Activated T-helper 9 cell treated with anti-CD3 and anti-CD28 coated beads, Interleukin-2, amount 50 U/mL, for 16 hours (primary cell): ENCODE results near the gene WFS1.

Experiments
- DNase-seq: peaks from one replicate; pipeline ENCODE4 v3.0.0-alpha.2; 2020; ENCODE audit warnings: low read depth

The WFS1 gene, protein sequence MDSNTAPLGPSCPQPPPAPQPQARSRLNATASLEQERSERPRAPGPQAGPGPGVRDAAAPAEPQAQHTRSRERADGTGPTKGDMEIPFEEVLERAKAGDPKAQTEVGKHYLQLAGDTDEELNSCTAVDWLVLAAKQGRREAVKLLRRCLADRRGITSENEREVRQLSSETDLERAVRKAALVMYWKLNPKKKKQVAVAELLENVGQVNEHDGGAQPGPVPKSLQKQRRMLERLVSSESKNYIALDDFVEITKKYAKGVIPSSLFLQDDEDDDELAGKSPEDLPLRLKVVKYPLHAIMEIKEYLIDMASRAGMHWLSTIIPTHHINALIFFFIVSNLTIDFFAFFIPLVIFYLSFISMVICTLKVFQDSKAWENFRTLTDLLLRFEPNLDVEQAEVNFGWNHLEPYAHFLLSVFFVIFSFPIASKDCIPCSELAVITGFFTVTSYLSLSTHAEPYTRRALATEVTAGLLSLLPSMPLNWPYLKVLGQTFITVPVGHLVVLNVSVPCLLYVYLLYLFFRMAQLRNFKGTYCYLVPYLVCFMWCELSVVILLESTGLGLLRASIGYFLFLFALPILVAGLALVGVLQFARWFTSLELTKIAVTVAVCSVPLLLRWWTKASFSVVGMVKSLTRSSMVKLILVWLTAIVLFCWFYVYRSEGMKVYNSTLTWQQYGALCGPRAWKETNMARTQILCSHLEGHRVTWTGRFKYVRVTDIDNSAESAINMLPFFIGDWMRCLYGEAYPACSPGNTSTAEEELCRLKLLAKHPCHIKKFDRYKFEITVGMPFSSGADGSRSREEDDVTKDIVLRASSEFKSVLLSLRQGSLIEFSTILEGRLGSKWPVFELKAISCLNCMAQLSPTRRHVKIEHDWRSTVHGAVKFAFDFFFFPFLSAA

DNA sequence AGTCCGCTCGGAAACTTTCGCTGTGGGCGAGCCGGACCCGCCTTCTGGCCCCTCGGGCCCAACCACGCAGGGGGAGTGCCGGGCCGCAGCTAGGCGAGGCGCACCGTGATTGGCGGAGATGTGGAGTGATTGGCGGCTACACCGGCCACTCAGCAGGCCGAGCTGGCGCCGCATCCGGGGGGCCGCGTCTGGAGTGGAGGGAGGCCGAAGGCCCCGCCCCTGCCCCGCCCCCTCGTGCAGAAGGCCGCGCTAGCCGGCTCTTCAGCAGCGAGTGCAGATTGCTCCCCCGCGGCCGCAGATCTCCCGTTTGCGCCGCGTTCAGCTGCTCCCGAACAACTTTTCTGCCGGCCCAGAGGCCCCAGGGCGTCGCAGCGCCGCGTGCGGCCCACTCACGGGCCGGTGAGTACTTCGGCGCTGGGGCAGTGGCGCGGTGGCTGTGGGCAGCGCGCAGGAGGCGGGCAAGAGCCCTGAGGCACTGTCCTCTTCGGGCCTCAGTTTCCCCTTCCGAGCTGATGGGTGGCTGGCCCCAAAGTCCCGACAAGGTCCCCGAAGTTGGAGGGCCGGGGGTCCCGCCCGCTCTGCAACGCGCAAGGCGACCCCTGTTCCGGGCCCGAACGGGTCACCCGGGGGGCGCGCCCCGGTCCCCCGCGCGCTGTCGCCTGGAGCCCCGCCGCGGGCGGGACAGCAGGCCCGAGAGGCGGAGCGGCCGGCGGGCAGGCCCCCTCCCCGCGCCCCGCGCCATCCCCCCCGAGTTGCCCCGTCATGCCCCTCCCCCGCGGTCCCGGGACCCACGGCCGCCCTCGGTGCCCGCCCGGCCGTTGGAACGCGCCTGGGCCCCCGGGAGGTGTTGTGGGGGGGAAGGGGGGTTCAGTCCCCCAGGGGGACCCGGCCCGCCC lies at the start of gene WFS1:
WFS1 (plus strand) TSS at position 235 of the 896 bp plus-strand sequence. CDS start 7,606 bp downstream, outside the sequence.
- DNase-seq, result peak; percentile 96

DNA sequence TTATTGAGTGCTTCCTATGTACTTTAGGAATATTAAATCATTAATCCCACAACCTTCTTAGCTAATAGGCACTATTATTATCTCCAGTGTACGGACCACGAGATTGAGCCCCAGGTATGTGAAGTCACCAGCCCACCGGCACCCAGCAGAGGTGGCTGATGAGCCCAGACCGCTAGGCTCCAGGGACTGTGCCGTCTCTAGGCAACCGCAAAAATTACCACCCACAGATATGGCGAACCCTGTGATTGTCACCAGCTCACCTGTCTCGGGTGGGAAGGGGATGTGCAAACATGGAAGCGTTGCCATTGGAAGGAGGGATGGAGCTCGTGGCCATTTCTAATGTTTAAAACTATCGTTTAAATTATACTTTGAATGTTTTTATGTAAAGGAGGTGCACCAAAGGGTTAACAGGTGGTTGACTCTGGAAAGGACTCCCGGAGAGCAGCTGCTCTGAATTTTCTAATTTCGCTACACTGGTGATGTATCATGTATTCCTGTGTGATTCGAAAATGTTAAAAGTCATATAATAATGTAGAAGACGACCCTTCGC lies 48.3 kb upstream of the WFS1 start:
- no peak for DNase-seq

DNA sequence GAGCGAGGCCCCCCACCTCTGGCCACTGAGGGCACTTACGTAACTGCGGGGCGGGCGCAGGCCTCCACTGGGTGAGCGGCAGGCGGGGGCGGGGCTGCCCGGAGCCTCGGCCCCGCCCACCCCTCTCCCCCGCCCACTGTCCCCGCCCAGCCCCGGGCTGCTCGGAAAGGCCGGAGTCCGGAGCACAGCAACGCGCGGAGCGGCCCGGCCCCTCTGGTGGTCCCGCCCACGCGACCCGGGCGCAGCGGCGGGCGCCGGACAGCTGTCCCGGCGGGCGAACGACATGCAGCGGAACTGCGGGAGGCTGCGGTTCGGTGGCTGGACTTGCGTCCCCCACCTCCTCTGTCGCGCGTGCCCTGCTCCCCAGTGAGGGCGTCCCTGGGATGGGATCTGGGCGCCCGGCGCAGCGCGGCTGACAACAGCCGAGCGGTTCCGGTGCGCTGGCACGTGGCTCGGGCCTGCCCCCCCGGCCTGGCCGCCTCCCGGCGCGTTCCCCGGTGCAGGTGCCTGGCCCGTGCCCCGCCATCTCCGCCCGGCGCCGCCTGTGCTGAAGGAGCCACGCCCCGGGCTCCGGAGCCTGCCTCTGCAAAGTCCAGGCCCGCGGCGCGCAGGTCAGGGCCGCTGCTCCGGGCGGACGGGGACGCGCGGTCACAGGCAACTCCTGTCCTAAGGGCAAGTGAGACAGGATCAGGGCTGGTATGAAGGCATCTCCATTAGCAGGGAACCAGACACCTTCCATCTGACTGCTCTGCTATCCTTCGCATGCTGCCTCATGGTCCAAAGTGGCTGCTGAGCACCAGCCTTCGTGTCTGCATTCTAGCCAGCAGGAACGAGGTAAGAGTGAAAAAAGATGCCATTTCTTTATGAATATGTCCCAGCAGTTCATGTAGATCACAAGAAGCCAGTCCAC lies 47.5 kb upstream of the WFS1 start:
- no peak for DNase-seq

DNA sequence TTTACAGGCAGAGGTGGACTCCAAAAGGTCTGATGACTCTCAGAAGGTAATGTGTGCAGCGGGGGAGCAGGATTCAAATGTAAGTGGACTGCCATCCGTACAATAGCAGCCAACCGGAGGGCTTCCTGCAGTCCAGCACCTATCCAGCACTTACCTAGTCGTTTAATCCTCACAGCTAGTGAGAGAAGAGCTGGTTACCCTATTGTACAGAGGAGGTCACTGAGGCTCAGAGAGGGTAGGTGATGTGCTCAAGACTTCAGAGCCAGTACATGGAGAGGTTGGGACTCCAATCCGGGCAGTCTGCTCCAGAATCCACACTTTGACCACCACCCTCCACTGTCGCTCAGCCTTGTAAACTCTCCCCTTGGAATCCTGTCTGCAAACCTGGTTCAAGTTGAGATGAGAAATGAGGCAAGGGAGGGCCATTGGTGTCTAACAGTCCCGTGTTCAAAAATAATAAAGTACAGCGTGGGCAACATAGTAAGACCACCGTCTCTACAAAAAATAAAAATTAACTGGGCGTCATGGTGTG lies 46.8 kb upstream of the WFS1 start:
- no peak for DNase-seq

DNA sequence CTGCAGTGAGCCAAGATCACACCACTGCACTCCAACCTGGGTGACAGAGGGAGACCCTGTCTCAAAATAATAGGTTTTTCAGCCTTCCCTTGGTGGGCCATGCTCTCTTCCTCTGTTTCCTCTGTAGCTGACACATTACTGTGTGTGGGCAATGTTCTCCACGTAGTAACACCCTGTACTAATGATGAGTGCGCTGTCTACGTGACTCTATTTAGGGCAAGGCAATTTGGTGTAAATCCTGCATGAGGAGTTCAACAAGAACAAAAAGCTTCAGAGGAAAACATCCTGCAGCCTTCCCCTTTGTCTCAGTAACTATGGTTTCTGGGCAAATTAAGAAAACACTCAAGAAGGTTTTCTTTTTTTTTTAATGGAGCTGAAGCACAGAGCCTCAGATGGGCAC lies 44.9 kb upstream of the WFS1 start:
- no peak for DNase-seq

DNA sequence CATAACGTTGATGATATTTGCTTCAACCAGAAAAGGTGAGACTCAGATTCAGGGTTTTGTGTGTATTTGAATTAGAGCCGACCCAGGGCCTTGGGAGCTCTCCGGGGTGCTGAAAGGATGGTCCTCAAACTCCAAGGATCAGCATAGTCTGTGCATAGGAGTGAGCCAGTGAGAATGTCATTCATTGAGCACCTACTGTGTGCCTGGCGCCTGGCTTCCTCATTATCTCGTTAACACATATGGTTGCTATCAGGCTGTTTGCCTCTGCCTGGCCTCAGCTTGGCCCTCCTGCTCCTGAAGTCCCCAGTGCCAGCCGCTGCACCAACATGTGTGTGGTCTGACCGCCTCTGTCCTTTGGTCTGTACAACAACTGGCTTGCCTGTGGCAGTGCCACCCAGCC lies 44.2 kb upstream of the WFS1 start:
- no peak for DNase-seq

DNA sequence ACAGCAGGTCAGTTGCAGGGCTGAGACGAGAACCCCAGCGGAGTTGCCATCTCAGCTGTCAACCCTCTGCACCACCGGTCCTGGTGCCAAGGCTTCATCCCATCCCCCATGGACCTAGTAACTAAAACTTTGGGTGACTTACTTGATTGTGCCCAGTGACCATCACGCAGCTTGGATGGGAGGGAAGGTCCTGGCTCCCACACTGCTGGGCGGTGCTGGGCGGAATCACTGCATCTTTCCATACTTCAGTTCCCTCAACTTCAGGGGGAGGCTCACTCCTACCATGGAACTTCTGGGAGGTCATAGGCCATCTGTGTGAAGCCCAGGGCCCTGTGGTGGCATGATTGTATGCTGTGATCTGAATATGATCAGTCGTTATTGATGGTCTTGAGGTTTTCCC lies 43.1 kb upstream of the WFS1 start:
- DNase-seq, result no peak

DNA sequence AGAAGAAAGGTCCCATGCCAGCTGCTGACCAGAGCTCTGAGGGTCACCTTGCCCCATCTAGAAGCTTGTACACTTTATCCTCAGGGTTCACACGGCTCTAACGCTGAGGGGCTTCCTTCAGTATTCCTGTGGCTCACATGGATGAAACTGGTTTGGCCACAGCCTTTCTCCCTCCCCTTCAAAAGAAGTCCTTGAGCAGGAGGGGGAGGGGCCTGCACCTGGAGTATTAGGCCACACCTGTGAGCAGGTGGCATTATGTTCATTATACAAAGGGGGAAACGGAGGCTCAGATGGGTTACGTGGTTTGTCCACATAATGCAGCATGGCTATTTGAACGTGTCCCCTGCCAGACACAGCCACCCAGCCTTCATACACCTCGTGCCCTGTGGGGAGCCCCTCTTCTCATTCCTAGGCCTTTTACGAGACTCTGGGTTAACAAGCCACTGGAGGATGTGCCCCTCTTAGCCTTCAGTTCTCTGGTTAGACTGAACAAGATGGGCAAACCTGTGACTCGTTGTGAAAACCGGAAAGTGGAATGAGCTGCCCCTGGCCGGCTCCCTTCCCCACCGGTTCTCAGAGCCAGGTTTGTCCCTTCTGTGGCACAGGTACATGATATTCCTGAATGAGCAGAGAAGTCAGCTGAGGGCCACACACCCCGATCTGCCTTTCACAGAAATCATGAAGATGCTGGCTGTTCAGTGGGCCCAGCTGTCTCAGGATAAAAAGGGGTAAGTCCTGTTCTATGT lies 42.1 kb upstream of the WFS1 start:
- no peak for DNase-seq

DNA sequence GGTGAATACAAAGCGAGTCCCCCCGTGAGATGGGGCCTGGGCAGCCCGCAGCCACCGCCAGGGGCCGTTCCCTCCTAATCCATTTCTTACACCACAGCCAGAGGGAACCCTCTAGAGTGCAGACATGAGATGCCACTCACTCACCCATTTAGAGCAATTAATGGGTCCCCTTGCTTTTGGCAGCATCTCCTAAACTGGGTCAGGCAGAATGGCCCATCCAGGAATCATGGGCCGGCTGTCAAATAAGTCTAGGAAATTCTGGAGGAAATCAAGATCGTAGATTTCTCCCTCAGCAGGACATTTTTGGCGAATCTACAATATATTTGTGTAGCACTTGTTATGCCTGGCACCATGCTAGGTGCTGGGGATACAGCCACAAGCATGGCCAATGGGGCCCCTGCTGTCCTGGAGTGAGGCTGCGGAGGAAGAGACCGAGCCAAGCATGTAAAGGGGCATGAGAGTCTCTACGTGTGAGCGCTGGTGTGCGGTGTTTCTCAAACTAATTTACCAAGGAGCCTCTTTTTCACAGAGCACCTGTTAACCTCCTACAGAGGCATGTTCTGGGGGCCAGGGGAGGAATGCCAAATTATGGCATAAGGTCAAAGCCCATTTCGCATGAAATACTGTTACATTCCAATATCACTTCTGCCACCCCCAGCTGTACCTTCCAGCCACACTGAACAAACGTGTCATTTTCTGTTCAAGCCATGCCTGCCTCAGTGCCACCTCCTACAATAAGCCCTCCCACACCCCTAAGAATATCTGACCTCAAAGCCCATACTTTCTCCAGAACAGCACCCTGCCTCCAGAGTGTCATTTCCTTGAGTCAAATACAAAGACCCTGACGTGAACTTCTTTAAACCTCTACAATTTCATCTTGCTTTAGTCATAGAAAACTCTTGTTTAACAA lies 41.2 kb upstream of the WFS1 start:
- no peak for DNase-seq

DNA sequence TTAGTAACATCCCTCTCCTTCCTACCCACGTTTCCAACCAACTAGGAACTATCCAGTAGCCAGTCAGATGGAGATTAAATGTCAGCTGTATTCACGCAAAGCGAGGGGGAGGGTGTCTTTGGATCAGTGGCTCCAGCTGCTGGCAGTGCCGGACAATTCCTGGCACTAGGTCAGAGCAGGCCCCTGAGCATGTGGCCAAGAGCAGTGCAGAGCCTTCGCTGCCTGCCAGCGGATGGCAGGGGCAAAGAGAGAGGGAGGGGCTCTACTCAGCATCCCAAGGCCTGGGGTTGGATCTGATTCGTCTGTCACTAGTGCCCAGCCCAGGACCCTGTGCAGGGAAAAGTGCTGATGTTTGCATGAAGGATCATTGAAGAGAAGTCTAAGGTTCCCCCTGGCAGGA lies 40.6 kb upstream of the WFS1 start:
- DNase-seq, result no peak

DNA sequence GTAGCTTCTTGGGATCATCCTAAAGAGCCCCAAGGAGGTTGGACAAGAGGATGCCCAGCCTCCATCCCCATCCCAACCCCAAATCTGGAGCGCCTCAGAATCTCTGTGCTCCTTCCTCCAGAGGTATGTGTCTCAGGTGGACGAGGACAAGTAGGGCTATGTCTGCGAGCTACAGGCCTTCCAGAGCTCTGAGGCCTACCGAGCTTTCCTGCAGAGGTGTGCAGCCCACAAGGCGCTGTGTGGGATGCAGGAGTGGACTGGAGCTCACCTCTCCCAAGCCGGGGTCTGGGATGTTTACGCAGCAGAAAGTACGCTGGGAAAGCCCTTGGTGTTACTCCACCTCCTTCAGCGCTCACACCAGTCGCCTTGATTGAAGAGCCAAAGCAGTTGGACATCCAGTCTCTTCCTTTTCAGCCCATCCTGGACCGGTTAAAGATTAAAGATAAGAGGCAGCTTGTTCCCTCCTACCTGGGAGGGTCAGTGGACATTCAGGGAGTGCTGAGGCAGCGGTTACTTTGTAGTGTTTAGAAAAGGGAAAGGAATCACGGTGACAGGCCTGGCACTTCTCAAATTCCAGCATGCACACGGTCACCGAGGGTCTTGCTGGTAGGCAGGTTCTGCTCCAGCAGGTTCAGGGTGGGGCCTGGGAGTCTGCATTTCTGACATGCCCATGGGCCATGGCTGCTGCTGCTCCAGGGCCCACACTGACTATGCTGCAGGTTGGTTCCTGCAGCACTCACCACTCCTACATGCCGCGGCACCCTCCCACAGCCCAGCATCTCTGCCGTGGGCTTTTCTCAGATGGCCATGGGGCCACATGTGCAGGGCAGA lies 39.8 kb upstream of the WFS1 start:
- DNase-seq, result no peak

DNA sequence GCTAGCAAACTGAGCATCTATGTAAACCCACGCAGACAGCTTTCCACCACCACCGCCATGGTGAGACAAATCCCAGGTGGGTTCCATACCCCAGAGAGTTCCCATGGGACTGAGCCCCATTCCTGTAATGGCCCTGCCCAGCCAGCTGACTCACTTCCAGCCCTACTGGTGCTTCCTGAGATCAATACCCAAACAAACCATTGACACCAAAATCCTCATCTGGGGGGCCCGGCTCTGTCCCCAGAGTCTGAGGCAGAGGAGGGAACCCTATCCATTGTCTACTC lies 39.2 kb upstream of the WFS1 start:
- no peak for DNase-seq

DNA sequence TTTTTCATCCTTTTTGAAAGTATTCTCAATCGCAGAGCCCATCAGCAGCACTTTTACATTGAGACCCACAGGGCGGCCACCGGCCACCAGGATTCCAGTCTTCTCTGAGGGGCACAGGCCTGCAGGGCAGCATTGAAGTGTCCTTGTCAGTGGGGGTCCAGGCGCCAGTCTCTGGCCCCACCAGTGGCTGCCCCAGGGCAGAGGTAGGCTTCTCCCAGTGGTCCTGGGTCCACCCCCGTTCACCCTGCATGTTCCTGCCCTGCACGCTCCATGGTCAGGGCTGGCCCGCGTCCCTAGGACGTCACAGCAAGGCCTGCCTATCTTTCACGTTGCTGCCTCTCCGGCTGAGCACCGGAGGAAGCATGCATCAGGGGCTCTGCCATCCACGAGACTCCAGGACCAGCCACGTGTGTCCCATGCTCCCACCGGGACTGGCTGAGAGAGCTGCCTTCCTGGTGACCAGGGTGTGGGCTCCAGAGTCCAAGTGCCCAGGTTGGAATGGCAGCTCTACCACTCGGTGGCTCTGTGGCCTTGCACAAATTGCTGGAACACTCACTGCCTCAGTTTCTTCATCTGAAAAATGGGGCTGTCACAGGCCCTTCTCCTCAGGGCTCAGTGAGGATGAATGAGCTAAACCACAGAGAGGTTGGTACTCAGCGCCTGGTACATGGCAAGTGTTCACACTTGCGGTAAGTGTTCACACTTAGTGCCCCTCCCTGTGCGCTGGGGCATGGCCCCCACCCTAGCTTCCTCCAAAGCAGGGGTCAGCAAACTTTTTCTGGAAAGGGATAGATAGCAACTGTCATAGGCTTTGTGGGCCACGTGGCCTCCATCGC lies 38.6 kb upstream of the WFS1 start:
- DNase-seq, result no peak

DNA sequence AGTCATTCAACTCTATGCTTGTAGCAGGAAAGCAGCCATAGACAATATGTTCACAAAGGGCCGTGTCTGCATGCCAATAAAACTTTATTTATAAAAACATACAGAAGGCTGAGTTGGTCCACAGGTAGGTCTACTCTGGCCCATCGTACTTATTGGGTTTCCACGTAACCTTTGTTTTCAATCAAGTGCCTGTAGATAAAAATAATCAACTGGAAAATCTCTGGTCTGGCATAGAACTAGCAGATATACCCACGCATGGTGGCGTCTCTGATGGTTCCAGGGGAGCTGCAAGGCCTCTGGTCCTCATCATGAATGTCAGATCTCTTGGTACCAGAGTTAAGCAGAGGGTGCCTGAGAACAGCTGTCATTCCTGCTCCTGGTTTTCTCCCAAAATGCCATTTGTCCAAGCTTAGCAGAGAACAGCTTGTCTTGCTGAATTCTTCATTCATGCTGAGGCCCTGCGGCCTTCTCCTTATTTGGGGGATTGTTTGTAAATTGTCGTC lies 37.9 kb upstream of the WFS1 start:
- DNase-seq, result no peak

DNA sequence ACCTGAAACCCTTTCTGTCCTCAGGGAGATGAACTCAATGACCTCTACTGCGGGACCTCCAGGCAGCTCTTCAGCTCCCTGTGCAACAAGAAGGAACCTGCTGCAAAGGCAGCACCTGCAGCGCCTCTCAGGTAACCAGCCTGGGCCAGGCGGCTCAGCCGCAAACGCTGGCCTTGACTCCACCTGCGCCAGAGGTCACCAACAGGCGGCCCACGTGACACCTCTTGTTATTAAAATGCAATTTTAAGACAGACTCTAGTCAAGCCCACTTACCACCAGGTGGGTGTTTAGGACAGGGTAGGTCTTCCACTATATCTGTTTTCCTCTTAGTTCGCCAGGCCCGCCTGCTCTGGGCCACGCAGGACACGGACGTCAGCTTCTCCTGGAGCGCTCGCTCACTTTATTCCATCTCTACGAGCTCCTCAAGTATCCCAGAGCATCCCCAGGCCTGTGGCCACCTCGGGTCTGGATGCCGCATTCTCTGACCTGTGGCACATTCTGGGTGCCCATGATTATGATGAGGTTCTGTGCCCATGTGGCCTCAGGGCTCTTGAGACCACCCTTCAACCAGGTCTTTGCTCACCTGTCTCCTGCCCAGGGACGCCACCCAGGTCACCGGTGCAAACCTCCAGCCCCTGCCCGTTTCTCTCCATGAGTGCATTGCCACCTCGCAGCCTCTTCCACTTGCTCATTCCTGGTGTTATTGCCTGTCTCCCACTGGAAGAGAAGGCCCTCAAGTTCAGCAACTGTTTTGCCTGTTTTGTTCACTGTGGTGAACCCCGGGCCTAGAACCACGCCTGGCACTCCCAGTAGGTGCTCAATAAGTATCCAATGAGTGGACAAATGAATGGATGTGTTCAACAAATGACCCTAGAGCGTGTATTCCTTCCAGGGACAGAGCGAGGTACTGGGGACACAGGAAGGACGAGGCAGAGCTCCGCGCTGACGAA lies 36.5 kb upstream of the WFS1 start:
- DNase-seq, result no peak

DNA sequence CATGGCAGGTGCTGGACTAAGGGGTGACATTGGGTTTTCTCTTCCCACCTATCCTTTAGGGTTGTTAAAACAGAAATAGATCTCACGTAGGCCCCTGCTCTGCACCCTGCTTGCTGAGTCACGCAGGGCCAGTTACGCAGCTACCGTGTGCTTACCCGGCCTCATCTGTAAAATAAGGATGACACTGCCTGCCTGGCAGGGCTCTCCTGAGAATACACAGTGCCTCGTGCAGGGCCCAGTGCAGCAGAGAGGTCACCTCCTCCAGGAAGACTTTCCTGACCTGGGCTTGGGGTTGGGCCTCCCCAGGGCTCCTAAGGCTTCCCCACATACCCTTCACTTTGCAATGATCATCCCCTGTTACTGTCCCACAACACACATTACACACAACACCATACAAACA lies 35.7 kb upstream of the WFS1 start:
- DNase-seq, result no peak
